DOHH2 (cell line): ENCODE results near the gene CCDC85C.

Source experiments
- H3F3A ChIP-seq: fragments of 200-600 bp; sonication (generic), shearing (Covaris generic); 2 replicates; pipeline ENCODE4 v1.6.0; 2016; ENCODE audit warnings: antibody characterized with exemption, mild to moderate bottlenecking; ENCODE audit not compliant: control insufficient read depth, insufficient read depth
- H3K27ac ChIP-seq: fragments of 200-600 bp; sonication (generic); 2 replicates; pipeline ENCODE4 v1.5.1; 2014; ENCODE audit warnings: low read depth, mild to moderate bottlenecking, low read length, moderate library complexity
- H3K27me3 ChIP-seq: fragments of 200-600 bp; sonication (generic); 2 replicates; pipeline ENCODE4 v1.6.1; 2014; ENCODE audit warnings: mild to moderate bottlenecking, low read length, mixed read lengths; ENCODE audit not compliant: control insufficient read depth
- H3K36me3 ChIP-seq: fragments of 200-600 bp; sonication (generic); 2 replicates; pipeline ENCODE4 v1.6.1; 2014; ENCODE audit warnings: mild to moderate bottlenecking, low read length, moderate library complexity, mixed read lengths; ENCODE audit not compliant: control insufficient read depth
- H3K4me1 ChIP-seq: fragments of 200-600 bp; sonication (generic); 2 replicates; pipeline ENCODE4 v1.6.1; 2014; ENCODE audit warnings: mild to moderate bottlenecking, low read length, mixed read lengths; ENCODE audit not compliant: control insufficient read depth
- H3K4me2 ChIP-seq: fragments of 200-600 bp; sonication (generic); 2 replicates; pipeline ENCODE4 v1.6.0; 2014; ENCODE audit warnings: mild to moderate bottlenecking, low read length, moderate library complexity
- H3K4me3 ChIP-seq: fragments of 200-600 bp; sonication (generic); 2 replicates; pipeline ENCODE4 v1.5.1; 2014; ENCODE audit warnings: mild to moderate bottlenecking, low read length, mixed read lengths
- H3K79me2 ChIP-seq: fragments of 200-600 bp; sonication (generic); 2 replicates; pipeline ENCODE4 v1.6.1; 2014; ENCODE audit warnings: mild to moderate bottlenecking, low read length, mixed read lengths; ENCODE audit not compliant: control insufficient read depth
- H3K9me2 ChIP-seq: fragments of 200-600 bp; sonication (generic); replicated peaks from 2 replicates; pipeline ENCODE4 v1.6.1; 2014; ENCODE audit warnings: mild to moderate bottlenecking, low read length, mixed read lengths; ENCODE audit not compliant: control insufficient read depth
- H3K9me3 ChIP-seq: fragments of 200-600 bp; sonication (generic); 2 replicates; pipeline ENCODE4 v1.6.1; 2014; ENCODE audit warnings: antibody characterized with exemption, low read length, mixed read lengths; ENCODE audit not compliant: control insufficient read depth, insufficient read depth
- H4K20me1 ChIP-seq: fragments of 200-600 bp; sonication (generic); 2 replicates; pipeline ENCODE4 v1.6.0; 2014; ENCODE audit warnings: low read depth, mild to moderate bottlenecking, antibody characterized with exemption, low read length, moderate library complexity; ENCODE audit not compliant: control insufficient read depth, insufficient read depth
- CTCF ChIP-seq: fragments of 200-600 bp; sonication (generic); IDR thresholded peaks from one replicate; pipeline ENCODE4 v1.5.1; 2014; ENCODE audit warnings: antibody characterized with exemption, mild to moderate bottlenecking, low read depth, low read length; ENCODE audit not compliant: poor library complexity, severe bottlenecking
- EZH2phosphoT487 ChIP-seq: fragments of 200-600 bp; sonication (generic); IDR thresholded peaks from 2 replicates; pipeline ENCODE4 v1.6.1; 2017; ENCODE audit warnings: borderline replicate concordance, mild to moderate bottlenecking, antibody characterized with exemption, low read length, moderate library complexity, mixed read lengths

Gene CCDC85C

GRCh38 chr14:99467336-99468078 lies 136.5 kb downstream of the CCDC85C start:
- no peaks in the 10 kb centered on the region for H3K9me2 ChIP-seq
- H3K27me3 ChIP-seq, result no peaks in the 10 kb centered on the region
- H3K4me1 ChIP-seq, result no peaks in the 10 kb centered on the region
- no peak overlapping the region for H3K27ac ChIP-seq
- H3F3A ChIP-seq, result no peaks in the 10 kb centered on the region
- H3K79me2 ChIP-seq, result peaks cover 68% of the 10 kb centered on the region
- no peaks in the 10 kb centered on the region for H3K9me3 ChIP-seq
- no peak overlapping the region for H3K4me3 ChIP-seq
- no peak overlapping the region for H3K4me2 ChIP-seq
- TF ChIP-seq EZH2phosphoT487 (no peak), CTCF (no peak)
- H3K36me3 ChIP-seq, result peaks cover 18% of the 10 kb centered on the region
- H4K20me1 ChIP-seq, result peaks cover 39% of the 10 kb centered on the region

- H3K79me2 ChIP-seq, result peaks cover 61% of the 10 kb centered on the region
- H3F3A ChIP-seq, result no peaks in the 10 kb centered on the region
- no peaks in the 10 kb centered on the region for H3K4me1 ChIP-seq
- peaks cover 22% of the 10 kb centered on the region for H3K36me3 ChIP-seq
- H3K4me3 ChIP-seq, result no peak overlapping the region
- no peaks in the 10 kb centered on the region for H3K9me3 ChIP-seq
- H3K4me2 ChIP-seq, result no peak overlapping the region
- H3K27ac ChIP-seq, result no peak overlapping the region
- peaks cover 35% of the 10 kb centered on the region for H4K20me1 ChIP-seq
- no peaks in the 10 kb centered on the region for H3K9me2 ChIP-seq
- no peak for TF ChIP-seq CTCF
- no peak for TF ChIP-seq EZH2phosphoT487
- no peaks in the 10 kb centered on the region for H3K27me3 ChIP-seq
Measured at GRCh38 chr14:99466758-99467157, 137.2 kb downstream of the CCDC85C start.

GRCh38 chr14:99465288-99465687 lies 138.7 kb downstream of the CCDC85C start:
- peaks cover 46% of the 10 kb centered on the region for H3K79me2 ChIP-seq
- TF ChIP-seq CTCF (no peak), EZH2phosphoT487 (no peak)
- H3K27ac ChIP-seq, result no peak overlapping the region
- H3K9me3 ChIP-seq, result no peaks in the 10 kb centered on the region
- H3K36me3 ChIP-seq, result peaks cover 35% of the 10 kb centered on the region
- H3F3A ChIP-seq, result no peaks in the 10 kb centered on the region
- no peak overlapping the region for H3K4me2 ChIP-seq
- no peaks in the 10 kb centered on the region for H3K9me2 ChIP-seq
- H3K27me3 ChIP-seq, result no peaks in the 10 kb centered on the region
- H3K4me1 ChIP-seq, result no peaks in the 10 kb centered on the region
- H3K4me3 ChIP-seq, result no peak overlapping the region
- peaks cover 22% of the 10 kb centered on the region for H4K20me1 ChIP-seq
